ENCODE measurements around the gene SHLD3. TPM values are rescaled to one million over a fixed set of nuclear protein-coding genes. Genes with fewer than 3 reads are reported as not detected.
"Not testable (repeated sequence)": the region's sequence is repeated elsewhere in the genome, so short reads cannot be mapped to it uniquely, and the experiment has no call there.

Gene SHLD3, protein sequence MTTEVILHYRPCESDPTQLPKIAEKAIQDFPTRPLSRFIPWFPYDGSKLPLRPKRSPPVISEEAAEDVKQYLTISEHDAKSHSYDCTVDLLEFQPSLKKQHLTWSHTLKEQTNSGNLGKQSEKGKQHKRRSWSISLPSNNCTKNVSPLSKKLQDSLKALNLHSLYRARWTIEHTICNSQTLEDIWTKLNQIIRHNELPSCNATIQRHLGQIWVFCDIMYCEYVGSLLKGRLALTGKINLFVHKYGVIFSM
- 2.7 TPM in 2 replicates for total RNA-seq

DNA sequence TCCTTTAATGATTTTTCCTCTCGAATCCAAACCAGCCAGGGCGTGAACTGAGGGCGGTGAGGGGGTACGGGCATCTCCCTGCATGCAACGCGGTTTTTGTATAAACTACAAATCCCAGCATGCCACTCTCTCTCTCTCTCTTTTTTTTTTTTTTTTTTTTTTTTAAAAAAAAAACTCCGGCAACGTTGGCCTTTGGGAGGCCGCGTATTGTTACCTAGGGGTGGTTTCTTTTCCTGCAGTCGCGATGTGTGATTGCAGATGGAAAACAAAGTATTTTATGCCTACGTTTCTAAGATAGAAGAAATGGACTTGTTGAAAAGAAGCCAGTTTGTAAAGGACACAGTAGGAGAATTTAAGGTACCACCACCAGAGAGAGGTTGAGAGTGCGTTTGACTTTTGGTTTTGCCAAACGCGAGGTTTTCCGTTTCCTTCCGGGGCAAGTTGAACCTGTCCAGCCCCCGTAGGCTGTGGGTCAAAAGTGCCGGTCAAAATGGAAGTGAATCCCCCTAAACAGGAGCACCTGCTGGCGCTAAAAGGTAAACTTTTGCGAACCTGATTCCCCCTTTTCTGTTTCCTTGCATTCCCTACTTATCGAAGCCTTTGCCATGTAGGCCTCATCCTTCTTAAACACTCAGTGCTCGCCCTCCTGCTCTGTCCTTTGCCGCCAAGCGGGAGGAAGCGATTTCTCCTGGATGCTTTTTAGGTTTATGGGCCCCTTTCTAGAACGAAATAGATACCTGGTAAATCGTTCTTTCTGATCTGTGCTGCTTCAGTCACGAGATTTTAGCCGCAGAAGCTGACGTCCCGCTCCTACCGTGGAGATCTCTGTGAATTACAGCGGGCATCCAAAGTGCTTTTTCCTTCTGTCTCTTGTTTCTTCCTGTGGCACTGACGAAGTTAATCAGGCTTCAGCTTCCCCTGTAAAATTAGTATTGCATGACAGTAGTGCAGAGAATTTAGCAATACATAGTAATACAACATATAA lies at the start of gene SHLD3, which contains the start of gene TRAPPC13:
Gene SHLD3, plus strand, starts transcription at position 457 of the 985 bp plus-strand sequence. CDS start 4,561 bp downstream, outside the sequence.
Gene TRAPPC13, plus strand, starts transcription at position 457 of the 985 bp plus-strand sequence. Its CDS starts 34 bp downstream, at position 491.
- DNase-seq (ENCODE audit: low read depth in 2 of 2) = peak; percentile 86 to 88

DNA sequence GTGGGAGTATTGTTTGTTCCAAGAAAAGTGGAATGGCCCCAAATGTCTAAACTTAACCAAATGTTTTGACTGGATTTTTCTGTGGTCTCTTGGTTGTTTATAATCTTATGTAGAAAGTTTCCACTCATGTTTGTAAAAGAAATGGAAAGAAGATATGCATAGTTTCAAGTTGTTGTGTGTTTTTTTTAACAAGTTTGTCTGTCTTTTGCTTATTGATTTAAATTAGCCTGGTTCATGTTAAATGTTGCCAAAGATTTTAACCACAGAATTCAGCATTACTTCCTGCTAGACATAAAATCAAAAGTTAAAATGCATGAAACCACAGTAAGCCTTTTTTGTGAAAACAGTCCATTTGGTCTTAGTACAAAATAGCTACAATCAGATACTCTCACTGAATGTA lies 47.7 kb upstream of the SHLD3 start:
- no peak for DNase-seq (ENCODE audit: low read depth in 2 of 2)

DNA sequence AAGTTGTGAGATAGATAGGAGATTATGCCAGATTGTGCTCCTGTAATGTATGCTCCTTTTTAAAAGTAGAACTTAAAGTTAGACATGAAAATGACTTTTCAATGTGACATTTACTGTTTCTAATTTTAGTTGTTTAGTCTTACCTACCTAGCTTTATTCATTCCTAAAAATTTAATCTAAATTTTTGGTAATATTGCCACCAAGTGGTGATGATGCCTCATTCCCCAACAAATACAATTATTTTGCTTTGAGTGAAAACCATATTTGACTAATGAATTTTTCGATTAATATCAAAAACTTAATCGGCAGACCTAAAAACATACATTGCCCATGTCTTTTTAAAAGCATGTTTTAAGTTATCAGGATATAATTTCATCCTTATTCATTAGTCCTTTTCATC lies 36.1 kb upstream of the SHLD3 start:
- DNase-seq (ENCODE audit: low read depth in 2 of 2) = no peak

DNA sequence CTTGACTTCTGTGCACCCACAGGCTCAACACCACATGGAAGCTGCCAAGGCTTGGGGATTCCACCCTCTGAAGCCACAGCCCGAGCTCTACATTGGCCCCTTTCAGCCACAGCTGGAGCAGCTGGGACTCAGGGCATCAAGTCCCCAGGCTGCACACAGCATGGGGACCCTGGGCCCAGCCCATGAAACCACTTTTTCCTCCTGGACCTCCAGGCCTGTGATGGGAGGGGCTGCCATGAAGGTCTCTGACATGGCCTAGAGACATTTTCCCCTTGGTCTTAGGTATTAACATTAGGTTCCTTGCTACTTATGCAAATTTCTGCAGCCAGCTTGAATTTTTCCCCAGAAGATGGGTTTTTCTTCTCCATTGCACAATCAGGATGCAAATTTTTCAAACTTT lies 23.1 kb upstream of the SHLD3 start:
- not testable (repeated sequence) for DNase-seq (ENCODE audit: low read depth in 2 of 2)

DNA sequence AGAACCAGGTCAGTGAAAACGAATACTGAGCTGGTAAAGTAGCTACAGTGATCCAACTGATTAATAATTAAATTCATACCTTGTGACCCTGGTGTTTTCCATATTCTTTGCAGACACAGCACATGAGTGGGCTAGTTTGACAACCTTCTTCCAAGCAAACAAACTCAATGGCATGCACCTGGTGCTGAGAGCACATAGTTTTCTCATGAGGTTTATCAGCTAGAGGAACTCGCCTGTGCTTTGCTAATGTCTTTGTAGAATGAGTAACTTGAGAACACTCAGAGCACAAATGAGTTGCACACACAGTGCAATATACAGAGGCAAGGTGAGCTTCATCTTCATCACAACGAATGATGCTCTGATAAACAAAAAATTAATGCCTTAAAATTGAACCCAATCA lies 13.3 kb upstream of the SHLD3 start:
- no peak for DNase-seq (ENCODE audit: low read depth in 2 of 2)

DNA sequence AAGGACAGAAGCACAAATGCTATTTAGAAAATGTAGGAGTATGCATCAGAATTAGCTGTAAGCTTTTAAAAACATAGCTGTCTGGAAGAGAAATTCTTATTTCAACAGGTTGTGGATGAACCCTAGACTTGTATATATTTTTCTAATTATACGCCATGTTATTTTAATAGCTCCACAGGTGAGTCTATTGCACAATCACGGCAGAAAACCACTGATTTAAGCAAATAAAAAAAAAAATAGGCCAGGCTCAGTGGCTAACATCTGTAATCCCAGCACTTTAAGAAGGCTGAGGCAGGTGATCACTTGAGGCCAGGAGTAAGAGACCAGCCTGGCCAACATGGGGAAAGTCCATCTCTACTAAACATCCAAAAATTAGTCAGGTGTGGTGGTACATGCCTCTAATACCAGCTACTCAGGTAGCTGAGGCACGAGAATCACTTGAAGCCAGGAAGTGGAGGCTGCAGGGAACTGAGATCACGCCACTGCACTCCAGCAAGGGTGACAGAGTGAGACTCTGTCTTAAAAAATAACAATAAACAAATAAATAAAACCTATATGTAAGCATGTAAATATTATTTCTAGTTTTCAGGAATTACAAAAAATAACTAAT lies 12.4 kb upstream of the SHLD3 start:
- no peak for DNase-seq (ENCODE audit: low read depth in 2 of 2)

DNA sequence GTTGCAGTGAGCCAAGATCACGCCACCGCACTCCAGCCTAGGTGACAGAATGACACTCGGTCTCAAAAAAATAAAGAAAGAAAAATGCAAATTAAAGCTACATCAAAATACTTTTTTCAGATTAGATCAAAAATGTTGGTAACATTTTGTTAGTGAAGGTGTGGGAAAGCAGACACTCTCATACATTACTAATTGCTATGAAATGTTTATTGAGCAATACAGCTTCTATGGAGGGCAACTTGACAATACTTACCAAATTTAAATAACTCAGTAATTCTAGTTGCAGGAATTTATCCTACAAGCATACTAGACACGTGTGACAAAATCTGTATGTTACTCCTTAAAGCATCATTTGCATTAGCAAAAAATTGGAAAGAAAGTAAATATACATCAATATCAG lies 4.8 kb upstream of the SHLD3 start:
- DNase-seq (ENCODE audit: low read depth in 2 of 2) = no peak

DNA sequence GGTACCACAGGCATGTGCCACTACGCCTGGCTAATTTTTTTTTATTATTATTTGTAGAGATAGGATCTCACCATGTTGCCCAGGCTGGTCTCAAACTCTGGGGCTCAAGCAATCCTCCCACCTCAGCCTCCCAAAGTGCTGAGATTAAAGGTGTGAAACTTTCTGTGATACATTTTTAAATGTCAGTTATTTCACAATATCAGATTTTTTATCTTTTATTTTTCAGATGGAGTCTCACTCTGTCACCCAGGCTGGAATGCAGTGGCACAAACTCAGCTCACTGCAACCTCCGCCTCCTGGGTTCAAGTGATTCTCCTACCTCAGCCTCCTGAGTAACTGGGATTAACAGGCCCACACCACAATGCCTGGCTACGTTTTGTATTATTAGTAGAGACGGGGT lies 2.9 kb upstream of the SHLD3 start:
- DNase-seq (ENCODE audit: low read depth in 2 of 2) = not testable (repeated sequence)

DNA sequence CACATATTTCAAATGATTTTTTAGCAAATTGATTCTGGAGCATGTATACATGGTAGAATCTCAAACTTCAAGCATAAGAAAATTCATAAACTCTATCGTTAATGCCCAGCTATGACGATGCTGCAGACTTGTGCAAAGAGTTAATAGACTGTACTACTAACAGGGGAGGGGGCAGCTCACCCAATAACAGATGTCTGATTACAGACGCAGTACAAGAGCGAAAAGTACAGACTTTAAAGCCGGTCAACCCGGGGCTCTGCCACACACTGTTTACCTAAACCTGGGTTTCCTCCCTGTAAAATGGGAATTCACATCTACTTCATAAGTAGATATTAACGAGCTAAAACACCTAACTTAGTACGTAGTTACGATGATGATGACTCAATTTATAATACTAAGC lies 1.3 kb upstream of the SHLD3 start:
- peak in 1 of 2 donors; percentile 16 for DNase-seq (ENCODE audit: low read depth in 2 of 2)

DNA sequence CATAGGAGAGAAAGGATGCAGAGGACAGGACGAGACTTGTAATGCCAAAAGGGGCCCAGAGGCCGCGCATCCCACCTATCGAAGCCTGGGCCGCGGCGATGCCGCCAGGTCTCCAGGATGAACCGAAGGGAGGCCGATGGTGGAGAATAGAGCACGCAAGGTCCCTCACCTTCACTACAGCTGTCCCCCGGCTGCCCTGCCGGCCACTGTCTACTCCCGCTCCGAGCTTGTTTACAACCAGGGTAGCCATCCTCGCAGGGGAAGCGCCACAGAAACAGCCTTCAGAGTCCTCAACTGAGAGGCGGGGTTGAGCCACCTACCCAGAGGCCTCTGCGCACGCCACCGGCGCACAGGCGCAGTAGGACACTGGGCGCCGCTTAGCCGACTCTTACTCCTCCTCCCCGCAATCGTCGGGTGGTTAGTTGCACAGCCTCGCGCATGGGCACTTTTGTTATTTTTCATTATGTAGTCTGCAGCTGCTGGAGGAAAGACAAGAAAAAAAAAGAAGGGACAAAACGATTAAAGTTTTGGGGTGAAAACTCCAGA lies 729 bp upstream of the SHLD3 start, which contains the start of gene TRIM23:
Gene TRIM23, minus strand, starts transcription at position 309 of the 546 bp plus-strand sequence. Its CDS starts 59 bp downstream, at position 250.
- peak; percentile 87 to 94 for DNase-seq (ENCODE audit: low read depth in 2 of 2)

DNA sequence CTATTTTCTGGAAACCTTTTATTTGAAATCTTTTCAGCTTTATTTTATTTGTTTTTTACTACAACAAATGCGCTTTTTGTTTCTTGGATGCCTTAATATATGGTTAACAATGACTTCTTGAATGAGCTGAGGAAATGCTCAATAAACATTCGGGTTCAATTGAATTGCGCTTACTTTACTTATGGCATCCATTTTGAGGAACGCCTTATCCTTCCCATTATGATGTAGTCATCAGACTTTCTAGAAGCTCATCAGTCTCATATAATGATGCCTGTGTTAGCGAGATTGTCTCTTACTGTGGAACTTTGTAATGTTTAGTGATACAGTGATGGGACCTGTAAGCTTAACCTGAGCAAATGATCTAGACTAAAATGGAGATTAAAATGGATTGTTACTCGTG lies 916 bp downstream of the SHLD3 start:
- DNase-seq (ENCODE audit: low read depth in 2 of 2) = peak in 1 of 2 donors; percentile 5

DNA sequence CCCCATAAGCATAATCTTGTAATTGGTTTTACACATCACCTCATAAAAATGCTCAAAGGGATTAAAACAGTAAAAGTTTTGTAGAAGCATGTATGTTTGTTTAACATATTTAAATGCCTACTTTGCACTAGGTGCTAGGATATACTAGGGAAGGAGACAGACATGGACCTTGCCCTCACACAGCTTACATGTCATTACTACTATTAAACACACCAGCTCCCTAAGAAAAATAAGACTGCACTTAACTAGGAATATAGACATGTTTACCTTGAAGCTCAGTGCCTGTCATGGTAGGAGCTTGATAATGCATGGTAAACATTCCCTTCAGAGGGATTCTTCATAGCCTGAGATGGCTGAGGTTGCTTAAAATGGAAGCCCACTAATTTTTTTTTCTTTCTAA lies 6.2 kb downstream of the SHLD3 start:
- DNase-seq (ENCODE audit: low read depth in 2 of 2) = no peak

DNA sequence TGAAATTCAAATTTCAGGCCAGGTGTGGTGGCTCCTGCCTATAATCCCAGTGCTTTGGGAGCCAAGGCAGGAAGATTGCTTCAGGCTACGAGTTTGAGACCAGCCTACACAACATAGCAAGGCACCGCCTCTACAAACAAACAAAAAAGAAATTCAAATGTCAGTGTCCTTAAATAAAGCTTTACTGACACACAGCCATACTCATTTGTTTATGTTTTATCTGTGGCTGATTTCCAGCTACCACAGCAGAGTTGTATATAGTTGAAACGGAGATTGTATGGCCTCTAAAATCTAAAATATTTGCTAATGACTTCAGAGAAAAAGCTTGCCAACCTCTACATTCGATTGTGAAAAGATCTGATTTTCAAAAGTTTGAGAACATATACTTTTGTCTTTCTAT lies 15.4 kb downstream of the SHLD3 start:
- no peak for DNase-seq (ENCODE audit: low read depth in 2 of 2)

DNA sequence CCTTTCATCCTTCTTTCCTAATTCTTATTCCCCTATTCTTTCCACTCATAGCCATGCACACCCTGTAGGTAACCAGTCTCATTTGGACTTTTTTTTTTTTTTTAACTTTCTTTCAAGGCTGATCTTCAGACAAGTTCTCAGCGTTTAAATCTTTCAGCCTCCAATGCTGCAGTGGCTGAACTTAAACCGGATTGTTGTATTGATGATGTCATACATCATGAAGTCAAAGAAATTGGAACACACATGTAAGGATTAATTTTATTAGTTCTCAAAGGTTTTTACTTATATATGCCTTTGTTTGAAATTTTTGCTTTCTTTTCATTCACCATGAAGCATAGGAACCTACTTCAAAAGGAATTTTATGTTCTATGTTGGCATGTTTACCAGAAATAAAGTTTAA lies 22.1 kb downstream of the SHLD3 start:
- DNase-seq (ENCODE audit: low read depth in 2 of 2) = no peak

DNA sequence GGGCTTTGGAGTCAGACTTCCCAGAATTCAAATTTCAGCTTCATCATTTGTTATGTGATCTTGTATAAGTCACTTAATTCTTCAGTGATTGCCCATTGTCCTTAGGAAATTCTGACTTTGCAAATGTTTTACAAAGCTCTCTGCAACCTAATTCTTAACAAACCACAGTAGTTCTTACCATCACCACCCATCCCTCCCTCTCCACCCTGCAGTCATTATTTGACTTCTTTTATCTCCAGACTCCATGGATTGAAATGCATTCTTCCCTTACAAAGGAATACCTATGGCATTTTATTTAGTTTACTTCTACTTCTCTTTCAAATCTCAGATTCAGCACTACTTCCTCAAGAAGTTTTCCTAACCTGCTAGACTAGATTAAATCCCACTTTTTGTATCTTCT lies 23.1 kb downstream of the SHLD3 start:
- DNase-seq (ENCODE audit: low read depth in 2 of 2) = no peak

DNA sequence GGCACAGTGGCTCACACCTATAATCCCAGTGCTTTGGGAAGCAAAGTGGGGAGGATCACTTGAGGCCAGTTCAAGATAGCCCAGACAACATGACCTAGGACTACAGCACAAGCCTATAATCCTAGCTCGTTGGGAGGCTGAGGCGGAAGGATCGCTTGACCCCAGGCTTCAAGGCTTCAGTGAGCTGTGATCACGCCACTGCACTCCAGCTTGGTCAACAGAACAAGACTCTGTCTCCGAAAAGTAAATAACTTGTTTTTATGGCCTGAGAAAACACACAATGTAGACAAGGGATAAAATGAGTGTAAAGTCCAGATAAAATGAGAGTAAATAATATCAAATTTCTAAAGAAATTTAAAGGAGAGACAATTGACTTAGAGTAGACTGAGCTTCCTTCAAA lies 26.3 kb downstream of the SHLD3 start:
- DNase-seq (ENCODE audit: low read depth in 2 of 2) = no peak

DNA sequence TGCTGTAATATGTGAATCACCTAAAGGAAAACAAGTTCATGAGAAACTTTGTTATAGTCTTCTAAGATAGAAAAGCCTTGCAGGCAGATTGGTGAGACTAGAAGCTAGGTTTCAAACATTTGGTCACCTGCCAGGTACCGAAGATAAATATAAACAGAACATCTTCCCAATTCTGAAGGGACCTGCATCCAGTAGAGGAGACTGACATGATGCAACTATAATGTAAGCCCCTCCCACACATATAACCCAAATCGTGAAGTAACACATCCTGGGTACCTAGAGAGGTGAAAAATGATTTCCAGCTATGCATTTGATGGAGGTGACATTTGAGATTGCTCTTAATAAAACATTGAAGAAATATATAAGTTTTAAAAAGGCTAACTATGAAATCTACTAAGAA lies 29.9 kb downstream of the SHLD3 start:
- DNase-seq (ENCODE audit: low read depth in 2 of 2) = no peak

DNA sequence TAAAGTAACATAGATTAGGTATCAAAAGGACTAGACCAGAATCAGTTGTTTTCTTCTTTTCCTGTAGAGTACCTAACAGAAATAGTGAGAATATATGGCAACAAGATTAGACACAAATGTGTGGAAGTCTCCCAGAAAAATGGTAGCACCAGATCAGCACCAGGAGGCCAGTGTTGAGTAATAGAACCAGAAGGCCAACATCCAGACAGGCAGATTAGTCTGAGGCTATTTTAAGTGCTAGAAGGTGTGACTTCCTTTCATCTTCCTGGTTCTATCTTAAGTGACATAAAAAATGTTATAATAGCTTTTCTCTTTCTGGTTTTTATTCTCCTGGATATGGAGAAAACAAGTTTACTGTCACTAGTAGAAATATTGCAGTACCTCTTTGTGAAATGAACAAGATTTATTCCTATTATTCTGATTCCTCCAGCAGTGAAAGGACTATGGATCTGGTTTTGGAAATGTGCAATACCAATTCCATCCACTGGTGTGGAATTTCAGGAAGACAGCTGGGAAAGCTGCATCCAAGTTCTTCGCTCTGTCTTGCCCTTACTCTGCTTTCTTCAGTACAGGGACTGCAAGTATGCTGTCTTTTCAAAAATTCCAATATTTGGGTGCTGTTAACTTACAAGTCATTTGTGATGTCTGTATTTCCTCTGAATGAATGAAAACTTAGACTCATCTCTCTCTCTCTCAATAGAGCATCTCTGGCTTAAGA lies 39.1 kb downstream of the SHLD3 start:
- DNase-seq (ENCODE audit: low read depth in 2 of 2) = no peak

DNA sequence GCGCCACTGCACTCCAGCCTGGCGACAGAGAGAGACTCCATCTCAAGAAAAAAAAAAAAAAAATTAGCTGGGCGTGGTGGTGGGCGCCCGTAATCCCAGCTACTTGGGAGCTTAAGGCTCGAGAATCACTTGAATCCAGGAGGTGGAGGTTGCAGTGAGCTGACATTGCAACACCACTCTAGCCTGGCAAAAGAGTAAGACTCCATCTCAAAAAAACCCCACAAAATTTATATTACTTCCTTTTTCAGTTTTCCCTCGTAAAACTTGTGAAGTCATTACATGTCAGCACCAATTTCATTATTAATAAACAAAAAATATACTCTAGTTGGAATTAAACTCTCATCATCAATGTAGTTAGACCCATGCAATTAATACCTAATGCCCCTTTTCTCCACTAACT lies 43.9 kb downstream of the SHLD3 start:
- DNase-seq (ENCODE audit: low read depth in 2 of 2) = no peak

DNA sequence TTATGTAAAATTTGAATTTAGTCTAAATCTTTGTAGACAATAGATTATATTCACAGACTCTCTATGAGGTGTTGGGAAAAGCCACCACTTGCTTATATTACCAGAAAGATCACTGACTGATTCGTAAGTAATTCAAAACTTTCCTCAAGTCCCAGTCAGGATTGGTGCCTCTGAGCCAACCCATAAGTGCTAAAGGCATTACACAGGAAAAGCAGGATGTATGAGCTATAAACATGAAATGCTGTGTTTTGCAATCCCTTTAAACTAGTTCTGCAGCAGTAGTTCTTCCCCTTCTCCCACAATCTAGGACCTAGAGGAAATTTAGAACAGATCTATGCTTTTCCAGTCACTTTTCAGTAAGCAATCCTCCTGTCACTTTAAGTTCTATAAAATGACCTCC lies 48.0 kb downstream of the SHLD3 start:
- no peak for DNase-seq (ENCODE audit: low read depth in 2 of 2)

DNA sequence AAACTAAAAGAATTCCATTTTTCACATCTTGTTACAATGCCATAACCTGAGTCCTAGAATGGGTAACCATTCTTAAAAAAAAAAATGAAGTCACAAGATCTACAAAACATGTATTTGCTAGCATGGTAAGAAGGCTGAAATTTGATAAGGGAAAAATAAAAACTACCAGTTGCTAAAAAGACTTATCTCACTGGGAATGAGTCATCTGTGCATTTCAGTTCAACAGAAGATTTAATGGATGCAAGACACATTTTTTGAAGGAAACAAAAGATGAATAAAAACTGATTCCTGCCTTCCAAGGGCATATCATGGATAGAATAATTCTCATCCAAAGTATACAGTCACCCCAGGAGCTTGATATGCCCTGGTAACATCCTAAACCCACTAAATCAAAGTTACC lies 49.9 kb downstream of the SHLD3 start:
- DNase-seq (ENCODE audit: low read depth in 2 of 2) = no peak

Measured in dermis microvascular lymphatic vessel endothelial cell (primary cell).